D721Med (cell line): ENCODE results near the gene NPTX2.

ENCODE experiments used
- DNase-seq: peaks from one replicate; pipeline ENCODE4 v3.0.0; 2011; ENCODE audit warnings: low spot score; ENCODE audit not compliant: insufficient read length
- FAIRE-seq: peaks from 2 replicates; lab custom pipeline; 2011; peaks lifted over from hg19 to GRCh38; lab: Jason Lieb, UNC
- CTCF ChIP-seq: IDR thresholded peaks from 2 replicates; pipeline ENCODE4 v1.5.1; 2012; ENCODE audit warnings: mild to moderate bottlenecking, control low read depth; ENCODE audit not compliant: insufficient read depth; ENCODE audit errors: missing control alignments

NPTX2 gene

GRCh38 chr7:98655611-98656010 is 38.5 kb downstream of the NPTX2 start:
- FAIRE-seq: no peak
- TF ChIP-seq CTCF: no peak
- no peak for DNase-seq

GRCh38 chr7:98656899-98657298 is 39.8 kb downstream of the NPTX2 start:
- FAIRE-seq (no peak), DNase-seq (no peak)
- TF ChIP-seq CTCF: no peak

GRCh38 chr7:98657736-98658135 is 40.7 kb downstream of the NPTX2 start:
- DNase-seq (no peak), FAIRE-seq (no peak)
- no peak for TF ChIP-seq CTCF

- TF ChIP-seq CTCF: no peak
- no peak for FAIRE-seq
Observed at GRCh38 chr7:98659756-98660155, 42.7 kb downstream of the NPTX2 start.

GRCh38 chr7:98661607-98662006 is 44.5 kb downstream of the NPTX2 start:
- FAIRE-seq: no peak
- DNase-seq: no peak
- TF ChIP-seq CTCF: no peak

More at GRCh38 chr7:98659756-98660155, 42.7 kb downstream of the NPTX2 start:
- no peak for DNase-seq

GRCh38 chr7:98662289-98662688 is 45.2 kb downstream of the NPTX2 start:
- DNase-seq: no peak
- no peak for FAIRE-seq
- no peak for TF ChIP-seq CTCF

- no peak for TF ChIP-seq CTCF
- no peak for DNase-seq
- no peak for FAIRE-seq
Observed at GRCh38 chr7:98664882-98665281, 47.8 kb downstream of the NPTX2 start.
